HG03469 (cell line): ENCODE results near the gene MS4A10.
"Not testable (repeated sequence)": the region's sequence is repeated elsewhere in the genome, so short reads cannot be mapped to it uniquely, and the experiment has no call there.

Source experiments
- ATAC-seq: cut with Tn5 transposase; IDR thresholded peaks from one replicate; pipeline ENCODE4 v1.9.1; 2021; ENCODE audit warnings: mild to moderate bottlenecking, moderate library complexity, moderate number of reproducible peaks; ENCODE audit not compliant: unreplicated experiment

Gene MS4A10

GRCh38 chr11:60785136-60785535, at the start of gene MS4A10:
TSS of gene MS4A10 (plus strand) at chr11:60785333. CDS start at chr11:60790336, 5,003 bp downstream.
- ATAC-seq = no peak

GRCh38 chr11:60739114-60739513, 46.0 kb upstream of the MS4A10 start:
- ATAC-seq = no peak

GRCh38 chr11:60740573-60740972, 44.6 kb upstream of the MS4A10 start:
- ATAC-seq = no peak

GRCh38 chr11:60741421-60741820, 43.7 kb upstream of the MS4A10 start:
- no peak for ATAC-seq

GRCh38 chr11:60743058-60743457, 42.1 kb upstream of the MS4A10 start:
- ATAC-seq = no peak

- ATAC-seq = no peak
Observed at GRCh38 chr11:60744114-60744513, 41.0 kb upstream of the MS4A10 start.

- ATAC-seq = no peak
Observed at GRCh38 chr11:60747359-60747873, 37.7 kb upstream of the MS4A10 start.

- ATAC-seq = no peak
Observed at GRCh38 chr11:60748225-60748624, 36.9 kb upstream of the MS4A10 start.

GRCh38 chr11:60748821-60749220, 36.3 kb upstream of the MS4A10 start:
- ATAC-seq = no peak

GRCh38 chr11:60750911-60751310, 34.2 kb upstream of the MS4A10 start:
- no peak for ATAC-seq

- no peak for ATAC-seq
Observed at GRCh38 chr11:60753309-60753708, 31.8 kb upstream of the MS4A10 start.

- ATAC-seq = no peak
Observed at GRCh38 chr11:60754887-60755286, 30.2 kb upstream of the MS4A10 start.

GRCh38 chr11:60756307-60757032, 28.7 kb upstream of the MS4A10 start, which contains the start of gene MS4A15:
TSS of gene MS4A15 (plus strand) at chr11:60756867. CDS start at chr11:60763734, 6,867 bp downstream.
- no peak for ATAC-seq

- ATAC-seq = no peak
Observed at GRCh38 chr11:60757231-60757800, 27.8 kb upstream of the MS4A10 start.

- not testable (repeated sequence) for ATAC-seq
Observed at GRCh38 chr11:60758671-60759070, 26.5 kb upstream of the MS4A10 start.

GRCh38 chr11:60759438-60760225, 25.5 kb upstream of the MS4A10 start:
- ATAC-seq = not testable (repeated sequence)

GRCh38 chr11:60761436-60762190, 23.5 kb upstream of the MS4A10 start:
- no peak for ATAC-seq

GRCh38 chr11:60762851-60763691, 22.1 kb upstream of the MS4A10 start:
- ATAC-seq = peak; percentile 41

GRCh38 chr11:60763692-60764369, 21.3 kb upstream of the MS4A10 start:
- no peak for ATAC-seq
